Measurements from ENCODE around the gene HOXA7.

The HOXA7 gene

GRCh38 chr7:27104341-27105058, 52.0 kb downstream of the HOXA7 start:
- DNase-seq = no peak
